Right lobe of liver (tissue), 6 donors: Measurements from ENCODE around the gene FAM32A. TPM values are rescaled to one million over a fixed set of nuclear protein-coding genes. Genes with fewer than 3 reads are reported as not detected.

Source experiments
- ATAC-seq, 4 donors: fragments of 200-7000 bp; cut with Tn5 transposase; one replicate each; pipeline ENCODE4 v1.9.1; 2020; ENCODE audit warnings: mild to moderate bottlenecking in 4 of 4, moderate library complexity in 4 of 4
- DNase-seq, 3 donors: peaks; one replicate each; pipeline ENCODE4 v3.0.0-alpha.2; 2020
- H3K27ac ChIP-seq, 3 donors: fragments of 200-600 bp; one replicate each; pipeline ENCODE4 v1.8.0; 2022
- H3K27me3 ChIP-seq, 2 donors: fragments of 200-600 bp; one replicate each; pipeline ENCODE4 v1.8.0; 2022
- H3K36me3 ChIP-seq, 4 donors: fragments of 200-600 bp; sonication (generic) in 1 of 4; one replicate each; pipeline versions ENCODE4 v1.5.1 to v1.8.0; 2017 to 2022; ENCODE audit warnings: control low read depth in 1 of 4
- H3K4me1 ChIP-seq, 4 donors: fragments of 200-600 bp; sonication (generic) in 1 of 4; one replicate each; pipeline versions ENCODE4 v1.5.1 to v1.8.0; 2017 to 2022; ENCODE audit warnings: control low read depth in 1 of 4
- H3K4me3 ChIP-seq, 3 donors: fragments of 200-600 bp; one replicate each; pipeline ENCODE4 v1.8.0; 2022
- H3K9me3 ChIP-seq, 4 donors: fragments of 200-600 bp; sonication (generic) in 1 of 4; one replicate each; pipeline versions ENCODE4 v1.5.1 to v1.8.0; 2017 to 2022; ENCODE audit warnings: control low read depth in 1 of 4
- CTCF ChIP-seq, 4 donors: fragments of 200-600 bp in 3 of 4; fragments of 450-650 bp in 1 of 4; IDR thresholded peaks; one replicate each; pipeline versions ENCODE4 v1.5.1 to v1.8.0; 2016 to 2022; ENCODE audit warnings: antibody characterized with exemption in 4 of 4, mild to moderate bottlenecking in 2 of 4
- POLR2A ChIP-seq: fragments of 450-650 bp; IDR thresholded peaks from one replicate; pipeline ENCODE4 v1.6.1; 2017; ENCODE audit warnings: antibody characterized with exemption, mild to moderate bottlenecking
- WGBS: methylation state at CpG from one replicate; pipeline ENCODE4 v1.1.6; 2018; ENCODE audit warnings: low coverage, low lambda C conversion rate; ENCODE audit not compliant: insufficient coverage; ENCODE audit errors: missing lambda C conversion rate; 5-methylcytosine and 5-hydroxymethylcytosine counted together
- intact Hi-C, 2 donors: fragments of 100-400 bp; cut with DNase I; formaldehyde crosslinking; loops; one replicate each; pipeline versions ENCODE4 v1.11.2 to v1.14.1; 2022
- long read RNA-seq: library from polyadenylated mRNA; unstranded; transcript quantifications from one replicate; pipeline ENCODE4 v2.0.0, GENCODE V29; 2019
- total RNA-seq, 6 experiments: library from RNA; depleted of rRNA in 2 of 6; stranded (reverse); fragments of >200 nt in 2 of 6; fragmentation: NEBNext Ultra II Directional in 3 of 6; extraction: Animal tissue kit (Norgen Biotek cat#: 25700) in 3 of 6; gene quantifications; one replicate each; pipeline versions ENCODE4 v1.1.0 to v1.2.4, GENCODE V29; 2016 to 2023
- donor health status: DM: no; HTN: yes; CAD: no.
- donor health status: DM: no; HTN: no; CAD: no.
- donor health status: DM: no; HTN: no; CAD: no.
- donor health status: DM: no; HTN: yes; CAD: no.
- donor health status: DM: no; HTN: yes; CAD: no.

Gene FAM32A
- total RNA-seq = 10 to 100 TPM; 32.1 to 65.8 (median 37.5) TPM
- long read RNA-seq, transcript FAM32A-201 (4 exons, 1,455 nt) = major isoform, 22 of 24 reads
- long read RNA-seq, partial matches to known transcripts = 0 of 24 reads
- long read RNA-seq, other reads (novel, unspliced or antisense) = 1 of 24 reads

GRCh38 chr19:16185123-16185767 lies at the start of gene FAM32A:
Gene FAM32A (plus strand): TSS chr19:16185410. CDS start chr19:16185443, 33 bp downstream.
- under 1% methylated on average over 32 of the region's 39 CpGs for WGBS
- intact Hi-C loops = no loop called here

GRCh38 chr19:16135430-16136127 lies 49.6 kb upstream of the FAM32A start:
- 66% methylated on average over 4 of the region's 4 CpGs for WGBS
- TF ChIP-seq POLR2A (no peak), CTCF (IDR thresholded peaks at IDR 0.05) (no peak)
- H3K27ac ChIP-seq = no peak overlapping the region

More at GRCh38 chr19:16185123-16185767, at the start of gene FAM32A:
- peak; percentile 97 to 99 (median 98) for DNase-seq
- peaks cover 0 to 19% (median 5%) of the 10 kb centered on the region in 4 donors for H3K36me3 ChIP-seq
- H3K4me1 ChIP-seq = peaks cover 0 to 11% (median 2%) of the 10 kb centered on the region in 4 donors
- H3K27ac ChIP-seq = peak within 1 kb of the TSS; percentile 55 to 76 (median 73)
- H3K27me3 ChIP-seq = no peaks in the 10 kb centered on the region
- peak within 1 kb of the TSS; percentile 86 to 97 (median 88) for H3K4me3 ChIP-seq
- TF ChIP-seq CTCF (IDR thresholded peaks at IDR 0.05) (peak; percentile 29 to 48 (median 39)), POLR2A (peak; percentile 72)
- no peaks in the 10 kb centered on the region for H3K9me3 ChIP-seq
- peak; percentile 94 to 97 (median 96) for ATAC-seq

GRCh38 chr19:16136185-16136999 lies 48.8 kb upstream of the FAM32A start:
- DNase-seq (no peak), ATAC-seq (no peak)
- H3K27ac ChIP-seq = no peak overlapping the region
- H3K9me3 ChIP-seq = no peaks in the 10 kb centered on the region
- peaks cover 0 to 16% (median 12%) of the 10 kb centered on the region in 4 donors for H3K36me3 ChIP-seq
- H3K4me1 ChIP-seq = no peaks in the 10 kb centered on the region
- H3K27me3 ChIP-seq = no peaks in the 10 kb centered on the region
- H3K4me3 ChIP-seq = no peak overlapping the region
- TF ChIP-seq POLR2A (no peak), CTCF (IDR thresholded peaks at IDR 0.05) (no peak)
- intact Hi-C loops = no loop called here
- WGBS = 50% methylated on average over 12 of the region's 16 CpGs

More at GRCh38 chr19:16135430-16136127, 49.6 kb upstream of the FAM32A start:
- H3K9me3 ChIP-seq = no peaks in the 10 kb centered on the region
- intact Hi-C loops = no loop called here
- DNase-seq = no peak
- ATAC-seq = peak in 1 of 4 donors; percentile 27
- H3K27me3 ChIP-seq = no peaks in the 10 kb centered on the region
- H3K4me1 ChIP-seq = no peaks in the 10 kb centered on the region
- no peak overlapping the region for H3K4me3 ChIP-seq
- peaks cover 0 to 17% (median 12%) of the 10 kb centered on the region in 4 donors for H3K36me3 ChIP-seq

GRCh38 chr19:16139752-16140151 lies 45.5 kb upstream of the FAM32A start:
- WGBS = 51% methylated on average over 13 of the region's 13 CpGs
- H3K36me3 ChIP-seq = no peaks in the 10 kb centered on the region
- intact Hi-C loops = no loop called here
- H3K27ac ChIP-seq = no peak overlapping the region
- H3K4me3 ChIP-seq = no peak overlapping the region
- H3K4me1 ChIP-seq = no peaks in the 10 kb centered on the region
- no peak for TF ChIP-seq POLR2A
- TF ChIP-seq CTCF (IDR thresholded peaks at IDR 0.05) = no peak
- no peaks in the 10 kb centered on the region for H3K27me3 ChIP-seq
- ATAC-seq (peak in 2 of 4 donors; percentile 4 to 15), DNase-seq (no peak)
- H3K9me3 ChIP-seq = no peaks in the 10 kb centered on the region
